ENCODE results near the gene BAG2.

BAG2 gene

GRCh38 chr6:57172136-57173055, at the start of gene BAG2:
Gene BAG2, plus strand, starts transcription at chr6:57172326. Its CDS starts 372 bp downstream, at chr6:57172698.
- peak; percentile 31 for TF ChIP-seq CTCF (IDR thresholded peaks at IDR 0.05; ENCODE audit: low read depth, low read length, missing control alignments)
- H3K27me3 ChIP-seq (replicated peaks), result no peaks in the 10 kb centered on the region
- peak within 1 kb of the TSS; percentile 71 for H3K4me3 ChIP-seq (ENCODE audit: low read depth, low read length)
- peaks cover 5% of the 10 kb centered on the region for H3K36me3 ChIP-seq (replicated peaks)
- peak within 1 kb of the TSS; percentile 93 for H3K27ac ChIP-seq
- peak; percentile 92 for DNase-seq
- in situ Hi-C loops (cut with HindIII; ENCODE audit: low pct_ligation_motif_present, low sequenced_read_pairs), result no loop called here

GRCh38 chr6:57123111-57123510, 49.0 kb upstream of the BAG2 start:
- TF ChIP-seq CTCF (IDR thresholded peaks at IDR 0.05; ENCODE audit: low read depth, low read length, missing control alignments), result no peak
- H3K4me3 ChIP-seq (ENCODE audit: low read depth, low read length), result no peak overlapping the region
- H3K27me3 ChIP-seq (replicated peaks), result no peaks in the 10 kb centered on the region
- H3K36me3 ChIP-seq (replicated peaks), result no peaks in the 10 kb centered on the region
- in situ Hi-C loops (cut with HindIII; ENCODE audit: low pct_ligation_motif_present, low sequenced_read_pairs), result no loop called here
- H3K27ac ChIP-seq, result no peak overlapping the region
- DNase-seq, result no peak

- in situ Hi-C loops (cut with HindIII; ENCODE audit: low pct_ligation_motif_present, low sequenced_read_pairs), result no loop called here
- no peak for TF ChIP-seq CTCF (IDR thresholded peaks at IDR 0.05; ENCODE audit: low read depth, low read length, missing control alignments)
- DNase-seq, result no peak
- Histone ChIP-seq H3K27ac (no peak overlapping the region), H3K27me3 (replicated peaks) (no peaks in the 10 kb centered on the region), H3K36me3 (replicated peaks) (no peaks in the 10 kb centered on the region), H3K4me3 (ENCODE audit: low read depth, low read length) (no peak overlapping the region)
These were observed 44.4 kb upstream of the BAG2 start for GRCh38 chr6:57127763-57128162.

GRCh38 chr6:57130661-57131177, 41.4 kb upstream of the BAG2 start:
- no peaks in the 10 kb centered on the region for H3K27me3 ChIP-seq (replicated peaks)
- peaks cover 9% of the 10 kb centered on the region for H3K36me3 ChIP-seq (replicated peaks)
- in situ Hi-C loops (cut with HindIII; ENCODE audit: low pct_ligation_motif_present, low sequenced_read_pairs), result no loop called here
- no peak overlapping the region for H3K4me3 ChIP-seq (ENCODE audit: low read depth, low read length)
- DNase-seq, result no peak
- no peak overlapping the region for H3K27ac ChIP-seq
- no peak for TF ChIP-seq CTCF (IDR thresholded peaks at IDR 0.05; ENCODE audit: low read depth, low read length, missing control alignments)

GRCh38 chr6:57134954-57135353, 37.2 kb upstream of the BAG2 start:
- H3K27me3 ChIP-seq (replicated peaks), result no peaks in the 10 kb centered on the region
- no peak overlapping the region for H3K4me3 ChIP-seq (ENCODE audit: low read depth, low read length)
- peaks cover 22% of the 10 kb centered on the region for H3K36me3 ChIP-seq (replicated peaks)
- DNase-seq, result no peak
- TF ChIP-seq CTCF (IDR thresholded peaks at IDR 0.05; ENCODE audit: low read depth, low read length, missing control alignments), result no peak
- in situ Hi-C loops (cut with HindIII; ENCODE audit: low pct_ligation_motif_present, low sequenced_read_pairs), result no loop called here
- H3K27ac ChIP-seq, result no peak overlapping the region
